HG03066 (cell line): ENCODE data around the gene PDE4B.

Experiments
- ATAC-seq: cut with Tn5 transposase; IDR thresholded peaks from one replicate; pipeline ENCODE4 v1.9.1; 2021; ENCODE audit warnings: low read depth; ENCODE audit not compliant: unreplicated experiment

The PDE4B gene

GRCh38 chr1:66274634-66275033 is 481.9 kb downstream of the PDE4B start:
- ATAC-seq, result no peak

GRCh38 chr1:66275083-66275482 is 482.4 kb downstream of the PDE4B start:
- ATAC-seq, result no peak

- no peak for ATAC-seq
Measured at GRCh38 chr1:66275601-66276023, 482.9 kb downstream of the PDE4B start.

GRCh38 chr1:66276218-66276617 is 483.5 kb downstream of the PDE4B start:
- peak; percentile 75 for ATAC-seq

- ATAC-seq, result no peak
Measured at GRCh38 chr1:66278260-66279021, 485.7 kb downstream of the PDE4B start.

GRCh38 chr1:66281808-66282207 is 489.1 kb downstream of the PDE4B start:
- ATAC-seq, result no peak

GRCh38 chr1:66282343-66282852 is 489.7 kb downstream of the PDE4B start:
- ATAC-seq, result peak; percentile 74

- ATAC-seq, result peak; percentile 3
Measured at GRCh38 chr1:66282891-66283621, 490.4 kb downstream of the PDE4B start.

- peak; percentile 45 for ATAC-seq
Measured at GRCh38 chr1:66283622-66284041, 490.9 kb downstream of the PDE4B start.

GRCh38 chr1:66284746-66285145 is 492.1 kb downstream of the PDE4B start:
- ATAC-seq, result no peak

GRCh38 chr1:66285618-66286270 is 493.0 kb downstream of the PDE4B start:
- ATAC-seq, result no peak

GRCh38 chr1:66286307-66286706 is 493.6 kb downstream of the PDE4B start:
- no peak for ATAC-seq

GRCh38 chr1:66288048-66288447 is 495.4 kb downstream of the PDE4B start:
- ATAC-seq, result no peak

GRCh38 chr1:66290761-66291530 is 498.3 kb downstream of the PDE4B start:
- ATAC-seq, result no peak

- no peak for ATAC-seq
Measured at GRCh38 chr1:66291531-66291864, 498.8 kb downstream of the PDE4B start.

GRCh38 chr1:66292305-66292704 is 499.6 kb downstream of the PDE4B start:
- no peak for ATAC-seq

- no peak for ATAC-seq
Measured at GRCh38 chr1:66292944-66293343, 500.2 kb downstream of the PDE4B start.

- ATAC-seq, result no peak
Measured at GRCh38 chr1:66294707-66295370, 502.1 kb downstream of the PDE4B start.

- ATAC-seq, result no peak
Measured at GRCh38 chr1:66295803-66296202, 503.1 kb downstream of the PDE4B start.

- ATAC-seq, result no peak
Measured at GRCh38 chr1:66296370-66296769, 503.7 kb downstream of the PDE4B start.
